Chondrocyte (in vitro differentiated cells): Measurements from ENCODE around the gene TMEM107. TPM values are rescaled to one million over a fixed set of nuclear protein-coding genes. Genes with fewer than 3 reads are reported as not detected.

Source experiments
- DNase-seq: peaks from one replicate; pipeline ENCODE4 v3.0.0; 2021; ENCODE audit warnings: mixed read lengths, low spot score
- H3K27ac Mint-ChIP-seq: one replicate; pipeline ENCODE4 v1.8.0; 2021; ENCODE audit warnings: mild to moderate bottlenecking, moderate library complexity, mixed read lengths; ENCODE audit not compliant: unreplicated experiment
- H3K27me3 Mint-ChIP-seq: 2 replicates; pipeline ENCODE4 v1.8.0; 2021; ENCODE audit warnings: low read depth, mixed read lengths
- H3K36me3 Mint-ChIP-seq: 2 replicates; pipeline ENCODE4 v1.8.0; 2021; ENCODE audit warnings: low read depth, mixed read lengths
- H3K4me1 Mint-ChIP-seq: 2 replicates; pipeline ENCODE4 v1.8.0; 2021; ENCODE audit warnings: low read depth, mild to moderate bottlenecking, mixed read lengths
- H3K4me3 Mint-ChIP-seq: one replicate; pipeline ENCODE4 v1.8.0; 2021; ENCODE audit warnings: mild to moderate bottlenecking, moderate library complexity, mixed read lengths; ENCODE audit not compliant: unreplicated experiment
- H3K9me3 Mint-ChIP-seq: 2 replicates; pipeline ENCODE4 v1.8.0; 2021; ENCODE audit warnings: low read depth, mixed read lengths
- total RNA-seq: library from RNA; stranded (reverse); gene quantifications from 3 replicates; pipeline ENCODE4 v1.2.1, GENCODE V29; 2021
- TF ChIP-seq, protein P1 (sequence below): fragments of 200-600 bp; sonication (generic); IDR thresholded peaks from 2 replicates; pipeline ENCODE4 v1.5.0; 2021; ENCODE audit warnings: antibody characterized with exemption, mild to moderate bottlenecking, moderate library complexity

Gene TMEM107
- total RNA-seq, 1 donor from 2014 or later, result 7.8 TPM

DNA sequence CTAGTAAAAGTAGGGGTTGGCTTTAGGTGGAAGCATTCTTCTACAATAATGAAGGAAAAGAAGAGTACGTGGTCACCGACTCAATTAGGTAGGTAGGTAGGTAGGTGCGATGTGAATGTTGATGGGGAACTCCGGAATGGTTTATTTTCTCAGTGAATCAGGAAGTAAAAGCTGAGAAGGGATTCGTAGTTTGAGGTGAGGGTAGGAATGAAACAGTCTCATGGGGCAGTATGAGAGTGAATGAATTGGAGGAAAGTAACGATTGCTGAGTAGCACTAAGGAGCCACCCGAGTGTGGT, 37.9 kb downstream of the TMEM107 start:
- peaks cover 17% of the 10 kb centered on the region for H3K36me3 Mint-ChIP-seq
- no peaks in the 10 kb centered on the region for H3K4me1 Mint-ChIP-seq

DNA sequence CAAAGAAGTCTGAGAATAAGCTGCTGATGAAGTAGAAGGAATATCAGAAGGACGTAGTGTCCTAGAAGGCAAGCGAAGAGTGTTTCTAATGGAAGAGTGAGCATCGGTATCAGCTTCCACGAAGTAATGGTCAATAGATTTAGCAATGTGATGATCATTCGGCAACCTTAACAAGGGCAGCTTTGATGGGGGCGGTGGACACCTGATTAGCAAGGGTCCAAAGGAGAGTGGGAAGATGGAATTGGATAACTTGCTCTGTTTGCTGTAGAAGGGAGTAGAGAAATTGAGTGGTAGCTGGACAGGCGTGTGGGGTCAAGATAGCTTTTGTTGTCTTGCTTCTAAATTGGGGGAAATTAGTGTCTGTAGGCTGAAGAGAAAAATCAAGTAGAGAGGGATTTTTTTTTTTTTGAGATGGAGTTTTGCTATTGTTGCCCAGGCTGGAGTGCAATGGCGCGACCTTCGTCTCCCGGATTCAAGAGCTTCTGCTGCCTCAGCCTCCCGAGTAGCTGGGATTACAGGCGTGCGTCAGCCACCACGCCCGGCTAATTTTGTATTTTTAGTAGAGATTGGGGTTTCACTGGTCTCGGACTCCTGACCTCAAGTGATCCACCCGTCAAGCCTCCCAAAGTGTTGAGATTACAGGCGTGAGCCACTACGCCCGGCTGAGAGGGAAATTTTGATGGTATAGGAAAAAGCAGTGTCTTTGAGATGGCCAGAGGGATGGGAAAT, 38.4 kb downstream of the TMEM107 start:
- H3K9me3 Mint-ChIP-seq, result no peaks in the 10 kb centered on the region
- no peak for DNase-seq
- H3K4me3 Mint-ChIP-seq, result no peak overlapping the region
- no peaks in the 10 kb centered on the region for H3K27me3 Mint-ChIP-seq
- H3K4me1 Mint-ChIP-seq, result no peaks in the 10 kb centered on the region
- no peak overlapping the region for H3K27ac Mint-ChIP-seq
- TF ChIP-seq, protein P1, sequence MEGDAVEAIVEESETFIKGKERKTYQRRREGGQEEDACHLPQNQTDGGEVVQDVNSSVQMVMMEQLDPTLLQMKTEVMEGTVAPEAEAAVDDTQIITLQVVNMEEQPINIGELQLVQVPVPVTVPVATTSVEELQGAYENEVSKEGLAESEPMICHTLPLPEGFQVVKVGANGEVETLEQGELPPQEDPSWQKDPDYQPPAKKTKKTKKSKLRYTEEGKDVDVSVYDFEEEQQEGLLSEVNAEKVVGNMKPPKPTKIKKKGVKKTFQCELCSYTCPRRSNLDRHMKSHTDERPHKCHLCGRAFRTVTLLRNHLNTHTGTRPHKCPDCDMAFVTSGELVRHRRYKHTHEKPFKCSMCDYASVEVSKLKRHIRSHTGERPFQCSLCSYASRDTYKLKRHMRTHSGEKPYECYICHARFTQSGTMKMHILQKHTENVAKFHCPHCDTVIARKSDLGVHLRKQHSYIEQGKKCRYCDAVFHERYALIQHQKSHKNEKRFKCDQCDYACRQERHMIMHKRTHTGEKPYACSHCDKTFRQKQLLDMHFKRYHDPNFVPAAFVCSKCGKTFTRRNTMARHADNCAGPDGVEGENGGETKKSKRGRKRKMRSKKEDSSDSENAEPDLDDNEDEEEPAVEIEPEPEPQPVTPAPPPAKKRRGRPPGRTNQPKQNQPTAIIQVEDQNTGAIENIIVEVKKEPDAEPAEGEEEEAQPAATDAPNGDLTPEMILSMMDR, result no peak
- peaks cover 17% of the 10 kb centered on the region for H3K36me3 Mint-ChIP-seq

More for the DNA sequence above, 37.9 kb downstream of the TMEM107 start:
- DNase-seq, result no peak
- Mint-ChIP-seq H3K9me3 (no peaks in the 10 kb centered on the region), H3K27me3 (no peaks in the 10 kb centered on the region), H3K27ac (no peak overlapping the region), H3K4me3 (no peak overlapping the region)
- TF ChIP-seq, protein P1, result no peak

DNA sequence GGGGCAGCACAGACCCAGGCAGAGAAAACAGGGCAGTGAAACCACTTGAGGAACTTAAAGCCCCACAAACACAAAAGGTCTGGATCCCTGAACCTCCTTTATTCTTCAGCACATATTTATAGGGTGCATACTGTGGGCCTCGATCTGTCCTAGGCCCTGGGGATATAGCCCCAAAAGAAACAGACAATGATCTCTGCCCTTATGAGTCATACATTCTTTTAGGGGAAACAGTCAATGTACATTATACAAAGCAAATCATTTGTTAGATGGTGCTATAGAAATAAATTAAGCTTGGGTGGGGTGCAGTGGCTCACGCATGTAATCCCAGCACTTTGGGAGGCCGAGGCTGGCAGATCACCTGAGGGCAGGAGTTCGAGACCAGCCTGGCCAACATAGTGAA, 42.2 kb downstream of the TMEM107 start:
- H3K27ac Mint-ChIP-seq, result no peak overlapping the region
- H3K36me3 Mint-ChIP-seq, result no peaks in the 10 kb centered on the region
- H3K4me3 Mint-ChIP-seq, result no peak overlapping the region
- no peaks in the 10 kb centered on the region for H3K4me1 Mint-ChIP-seq
- H3K27me3 Mint-ChIP-seq, result peaks cover 2% of the 10 kb centered on the region
- TF ChIP-seq, protein P1, result no peak
- DNase-seq, result no peak
- no peaks in the 10 kb centered on the region for H3K9me3 Mint-ChIP-seq

GRCh38 chr17:8133399-8133798, 42.8 kb downstream of the TMEM107 start:
- no peak overlapping the region for H3K4me3 Mint-ChIP-seq
- H3K9me3 Mint-ChIP-seq, result no peaks in the 10 kb centered on the region
- no peaks in the 10 kb centered on the region for H3K36me3 Mint-ChIP-seq
- no peak overlapping the region for H3K27ac Mint-ChIP-seq
- no peaks in the 10 kb centered on the region for H3K4me1 Mint-ChIP-seq
- DNase-seq, result no peak
- H3K27me3 Mint-ChIP-seq, result peaks cover 2% of the 10 kb centered on the region
- TF ChIP-seq, protein P1, result no peak

GRCh38 chr17:8131844-8132441, 44.2 kb downstream of the TMEM107 start:
- TF ChIP-seq, protein P1, result no peak
- Mint-ChIP-seq H3K4me1 (peaks cover 5% of the 10 kb centered on the region), H3K4me3 (no peak overlapping the region), H3K36me3 (no peaks in the 10 kb centered on the region), H3K27me3 (peaks cover 2% of the 10 kb centered on the region), H3K27ac (no peak overlapping the region), H3K9me3 (no peaks in the 10 kb centered on the region)
- no peak for DNase-seq
